Transverse colon (tissue), 4 donors: Measurements from ENCODE around the gene UBTFL1. TPM values are rescaled to one million over a fixed set of nuclear protein-coding genes. Genes with fewer than 3 reads are reported as not detected.
A peak's percentile ranks its signal among the peaks of the same experiment; 100 is the strongest.

ENCODE experiments used
- DNase-seq: peaks from one replicate; pipeline ENCODE4 v3.0.0-alpha.2; 2019
- H3K27ac ChIP-seq, 4 donors: fragments of 200-600 bp; sonication (generic); 2 replicates each; pipeline ENCODE4 v1.5.1; 2016 to 2018; ENCODE audit warnings: inconsistent platforms in 4 of 4
- H3K27me3 ChIP-seq: fragments of 200-600 bp; sonication (generic); 2 replicates; pipeline ENCODE4 v1.5.1; 2017; ENCODE audit warnings: inconsistent platforms
- H3K36me3 ChIP-seq, 4 donors: fragments of 200-600 bp; sonication (generic); 2 replicates each; pipeline ENCODE4 v1.5.1; 2017 to 2019; ENCODE audit warnings: inconsistent platforms in 4 of 4
- H3K4me1 ChIP-seq, 4 donors: fragments of 200-600 bp; sonication (generic); 2 replicates each; pipeline ENCODE4 v1.5.1; 2017 to 2020; ENCODE audit warnings: inconsistent platforms in 4 of 4
- H3K4me3 ChIP-seq, 4 donors: fragments of 200-600 bp; sonication (generic); 1 replicate in 1 of 4; 2 replicates in 3 of 4; pipeline versions ENCODE4 v1.5.1 to v1.6.1; 2017 to 2019; ENCODE audit warnings: inconsistent platforms in 4 of 4
- H3K9me3 ChIP-seq, 2 donors: fragments of 200-600 bp; sonication (generic); 2 replicates each; pipeline ENCODE4 v1.5.1; 2017 to 2019; ENCODE audit warnings: inconsistent platforms in 2 of 2
- CTCF ChIP-seq, 5 experiments: fragments of 200-600 bp in 3 of 5; fragments of 450-650 bp in 2 of 5; sonication (generic) in 3 of 5; IDR thresholded peaks; 1 replicate in 2 of 5; 2 replicates in 3 of 5; pipeline ENCODE4 v1.5.1; 2016 to 2017; ENCODE audit warnings: antibody characterized with exemption in 5 of 5, inconsistent platforms in 3 of 5, mild to moderate bottlenecking in 2 of 5, moderate library complexity in 1 of 5
- EP300 ChIP-seq: sonication (generic); formaldehyde crosslinking; IDR thresholded peaks from one replicate; pipeline ENCODE4 v1.6.1; 2017; ENCODE audit warnings: antibody characterized with exemption, low read depth
- POLR2A ChIP-seq: fragments of 450-650 bp; IDR thresholded peaks from one replicate; pipeline ENCODE4 v1.6.1; 2016; ENCODE audit warnings: antibody characterized with exemption, mild to moderate bottlenecking, moderate library complexity
- POLR2AphosphoS5 ChIP-seq, 3 donors: sonication (generic); formaldehyde crosslinking; IDR thresholded peaks; one replicate each; pipeline ENCODE4 v1.6.1; 2016; ENCODE audit warnings: antibody characterized with exemption in 3 of 3
- WGBS, 2 donors: methylation state at CpG; one replicate each; pipeline ENCODE4 v1.1.5; 2018; ENCODE audit warnings: low coverage in 1 of 2; 5-methylcytosine and 5-hydroxymethylcytosine counted together
- in situ Hi-C, 4 donors: fragments of 200-750 bp; cut with MboI; loops; one replicate each; pipeline versions ENCODE4 v1.15.0 to v1.15.1; 2017; ENCODE audit warnings: low sequenced_read_pairs in 3 of 4, low pct_ligation_motif_present in 1 of 4, low pct_unique_long_range_greater_than_20kb in 1 of 4
- intact Hi-C: fragments of 100-400 bp; cut with DNase I; formaldehyde crosslinking; loops from one replicate; pipeline ENCODE4 v1.15.1; 2023; ENCODE audit warnings: low total_unique reads
- total RNA-seq, 4 donors: library from RNA; depleted of rRNA; stranded (reverse); fragments of >200 nt; gene quantifications; one replicate each; pipeline ENCODE4 v1.1.0, GENCODE V29; 2016

Gene UBTFL1
- total RNA-seq, 4 donors from 2014 or later: not detected

- no peak overlapping the region for H3K27ac ChIP-seq
- no peak for DNase-seq
- no peaks in the 10 kb centered on the region for H3K4me1 ChIP-seq
- in situ Hi-C loops (no loop called here), intact Hi-C loops (no loop called here)
- no peaks in the 10 kb centered on the region for H3K9me3 ChIP-seq
- no peaks in the 10 kb centered on the region for H3K36me3 ChIP-seq
- H3K4me3 ChIP-seq: no peak overlapping the region
- TF ChIP-seq CTCF (IDR thresholded peaks at IDR 0.05) (peak in 3 of 5 experiments; percentile 25 to 32 (median 26)), POLR2A (no peak), EP300 (no peak), POLR2AphosphoS5 (IDR thresholded peaks at IDR 0.05) (no peak)
- no peaks in the 10 kb centered on the region for H3K27me3 ChIP-seq
- WGBS, 2 donors: 6 to 7% methylated on average over 2 of the region's 2 CpGs
Measured at GRCh38 chr11:90113541-90113940, 27.8 kb downstream of the UBTFL1 start.

- Histone ChIP-seq H3K9me3 (no peaks in the 10 kb centered on the region), H3K4me1 (no peaks in the 10 kb centered on the region), H3K4me3 (no peak overlapping the region), H3K36me3 (no peaks in the 10 kb centered on the region), H3K27ac (no peak overlapping the region), H3K27me3 (no peaks in the 10 kb centered on the region)
- intact Hi-C loops: no loop called here
- no peak for TF ChIP-seq POLR2AphosphoS5 (IDR thresholded peaks at IDR 0.05)
- no peak for TF ChIP-seq POLR2A
- TF ChIP-seq CTCF (IDR thresholded peaks at IDR 0.05): no peak
- TF ChIP-seq EP300: no peak
- in situ Hi-C loops: no loop called here
- 90% methylated on average over 4 of the region's 4 CpGs; no CpG with 5 or more reads in 1 of the 2 donors for WGBS, 2 donors
- no peak for DNase-seq
Measured at GRCh38 chr11:90120191-90120590, 34.4 kb downstream of the UBTFL1 start.

- Histone ChIP-seq H3K4me1 (no peaks in the 10 kb centered on the region), H3K27ac (no peak overlapping the region), H3K27me3 (no peaks in the 10 kb centered on the region), H3K4me3 (no peak overlapping the region), H3K36me3 (no peaks in the 10 kb centered on the region), H3K9me3 (no peaks in the 10 kb centered on the region)
- WGBS, 2 donors: 35% methylated on average over 1 of the region's 1 CpG; no CpG with 5 or more reads in 1 of the 2 donors
- no peak for TF ChIP-seq POLR2AphosphoS5 (IDR thresholded peaks at IDR 0.05)
- no peak for TF ChIP-seq POLR2A
- no peak for TF ChIP-seq CTCF (IDR thresholded peaks at IDR 0.05)
- TF ChIP-seq EP300: no peak
- DNase-seq: no peak
- in situ Hi-C loops (no loop called here), intact Hi-C loops (no loop called here)
Measured at GRCh38 chr11:90124371-90124770, 38.6 kb downstream of the UBTFL1 start.

- Histone ChIP-seq H3K36me3 (no peaks in the 10 kb centered on the region), H3K9me3 (no peaks in the 10 kb centered on the region), H3K4me1 (no peaks in the 10 kb centered on the region), H3K4me3 (no peak overlapping the region), H3K27ac (no peak overlapping the region), H3K27me3 (no peaks in the 10 kb centered on the region)
- no peak for DNase-seq
- TF ChIP-seq EP300: no peak
- no peak for TF ChIP-seq POLR2AphosphoS5 (IDR thresholded peaks at IDR 0.05)
- no peak for TF ChIP-seq CTCF (IDR thresholded peaks at IDR 0.05)
- TF ChIP-seq POLR2A: no peak
- in situ Hi-C loops (no loop called here), intact Hi-C loops (no loop called here)
- WGBS, 2 donors: 74% methylated on average over 3 of the region's 3 CpGs; no CpG with 5 or more reads in 1 of the 2 donors
Measured at GRCh38 chr11:90124946-90125345, 39.2 kb downstream of the UBTFL1 start.
